Kidney glomerular epithelial cell (primary cell): ENCODE results near the gene LAMA3.

Source experiments
- DNase-seq: peaks from one replicate; lab custom pipeline; 2025; lab: John Stamatoyannopoulos, UW

Gene LAMA3

DNA sequence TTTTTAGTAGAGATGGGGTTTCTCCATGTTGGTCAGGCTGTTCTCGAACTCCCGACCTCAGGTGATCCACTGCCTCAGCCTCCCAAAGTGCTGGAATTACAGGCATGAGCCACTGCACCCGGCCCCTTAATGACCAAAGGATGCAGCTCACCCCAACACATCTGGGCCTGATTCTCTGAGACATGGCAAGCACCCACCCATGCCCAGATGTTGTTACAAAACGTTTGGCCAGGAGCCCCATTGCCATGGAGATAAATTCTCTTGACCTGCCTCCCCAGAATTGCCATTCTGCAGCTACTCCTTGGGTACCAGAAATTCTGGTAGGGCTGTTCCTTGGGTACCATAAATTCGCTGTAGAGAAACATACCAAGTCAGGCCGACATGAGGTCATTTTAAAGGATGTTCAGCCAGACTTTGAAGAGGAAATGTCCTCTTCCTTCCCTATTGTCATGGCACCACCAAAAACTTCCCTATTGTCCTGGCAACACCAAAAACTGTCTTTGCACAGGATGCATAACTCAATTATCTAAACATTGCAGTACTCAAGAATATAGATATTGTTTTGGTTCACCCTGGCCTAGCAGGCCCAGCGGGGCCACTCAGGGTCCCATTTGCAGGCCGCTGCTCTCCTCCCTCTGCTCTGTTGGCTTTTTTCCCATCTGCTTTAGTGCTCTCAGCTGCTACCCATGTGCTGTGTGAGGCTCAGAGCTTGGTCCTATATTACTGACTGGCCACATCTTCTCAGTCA is 164.4 kb downstream of the LAMA3 start:
- no peak for DNase-seq

DNA sequence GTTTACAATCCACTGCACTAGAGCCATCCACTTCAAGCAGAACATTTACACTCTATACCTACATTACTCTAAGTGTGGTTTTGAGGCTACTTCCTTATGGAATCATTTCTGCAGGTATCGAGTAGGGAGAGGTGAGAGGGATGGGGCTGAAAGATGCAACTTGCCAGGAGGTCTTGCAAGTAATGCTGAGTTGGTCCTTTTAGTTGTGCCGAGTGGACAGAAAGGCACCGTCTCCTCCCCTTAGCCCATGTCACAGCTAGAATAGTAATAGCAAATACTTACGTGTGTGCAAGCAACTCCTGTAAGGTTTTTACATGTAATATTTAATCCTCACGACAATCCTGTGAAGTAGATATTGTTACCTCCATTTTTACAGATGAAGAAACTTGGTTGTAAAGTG is 166.5 kb downstream of the LAMA3 start:
- DNase-seq, result no peak

- no peak for DNase-seq
Observed at GRCh38 chr18:23856466-23857163, 167.4 kb downstream of the LAMA3 start.

DNA sequence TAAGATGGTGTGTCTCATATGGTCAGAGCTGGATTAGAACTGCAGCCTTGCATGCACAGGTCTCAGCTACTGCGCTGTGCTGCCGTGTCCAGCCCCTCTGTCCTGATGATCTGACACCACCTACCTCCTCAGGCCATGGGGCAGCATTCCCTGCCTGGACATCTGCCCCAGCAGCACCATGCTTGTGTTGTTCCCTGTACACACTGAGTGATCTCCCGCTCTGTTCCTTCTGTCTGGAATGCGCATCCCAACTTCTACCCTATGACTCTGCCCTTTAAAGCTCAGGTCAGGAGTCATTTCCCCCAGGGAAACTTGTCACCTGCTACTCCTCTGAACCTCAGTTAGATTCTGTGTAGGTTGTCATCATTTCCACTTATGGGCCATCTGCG is 167.9 kb downstream of the LAMA3 start:
- DNase-seq, result no peak

DNA sequence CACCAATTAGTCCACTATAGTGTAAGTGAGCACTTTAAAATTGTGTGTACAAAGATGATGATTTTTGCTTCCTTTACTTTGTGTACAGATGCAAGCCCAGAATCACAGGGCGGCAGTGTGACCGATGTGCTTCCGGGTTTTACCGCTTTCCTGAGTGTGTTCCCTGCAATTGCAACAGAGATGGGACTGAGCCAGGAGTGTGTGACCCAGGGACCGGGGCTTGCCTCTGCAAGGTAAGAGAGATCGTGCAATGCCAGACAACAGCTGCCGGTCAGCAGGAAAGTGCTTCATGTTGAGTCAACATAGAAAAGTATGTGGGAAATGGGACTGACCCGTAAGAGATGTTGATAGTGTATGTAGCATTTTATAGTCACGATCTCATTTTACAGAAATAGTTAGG is 168.5 kb downstream of the LAMA3 start:
- no peak for DNase-seq

DNA sequence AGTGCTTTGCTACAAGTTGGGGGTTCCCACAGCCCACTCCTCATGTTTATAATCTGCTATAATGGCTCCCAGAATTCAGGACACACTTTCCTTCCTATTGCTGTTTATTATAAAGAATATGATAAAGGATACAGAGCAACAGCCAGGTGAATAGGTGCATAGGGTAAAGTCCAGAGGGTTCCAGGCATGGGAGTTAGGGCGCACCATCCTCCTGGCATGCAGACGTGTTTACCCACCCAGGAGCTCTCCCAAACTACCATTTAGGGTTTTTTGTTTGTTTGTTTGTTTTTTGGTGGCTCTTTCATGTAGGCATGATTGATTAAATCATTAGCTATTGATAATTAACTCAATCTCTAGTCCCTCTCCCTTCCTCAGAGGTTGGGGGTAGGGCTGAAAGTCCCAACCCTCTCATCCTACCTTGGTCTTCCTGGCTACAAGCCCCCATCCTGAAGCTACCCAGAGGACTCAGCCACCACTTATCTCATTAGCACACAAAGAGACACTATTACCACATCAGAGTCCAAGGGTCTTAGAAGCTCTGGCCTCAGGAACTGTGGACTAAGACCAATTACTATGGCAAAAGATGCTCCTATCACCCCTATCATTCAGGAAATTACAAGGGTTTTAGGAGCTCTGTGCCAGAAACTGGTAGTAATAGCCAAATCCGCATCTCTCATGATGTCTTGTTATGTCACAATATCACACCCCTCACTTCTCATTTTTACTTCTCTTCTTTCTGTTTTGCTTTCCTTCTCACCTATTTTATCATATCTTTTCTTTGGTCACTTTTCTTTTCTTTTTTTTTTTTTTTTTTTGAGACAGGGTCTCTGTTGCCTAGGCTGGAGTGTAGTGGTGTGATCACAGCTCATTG is 170.4 kb downstream of the LAMA3 start:
- no peak for DNase-seq

- no peak for DNase-seq
Observed at GRCh38 chr18:23861326-23861725, 172.1 kb downstream of the LAMA3 start.

DNA sequence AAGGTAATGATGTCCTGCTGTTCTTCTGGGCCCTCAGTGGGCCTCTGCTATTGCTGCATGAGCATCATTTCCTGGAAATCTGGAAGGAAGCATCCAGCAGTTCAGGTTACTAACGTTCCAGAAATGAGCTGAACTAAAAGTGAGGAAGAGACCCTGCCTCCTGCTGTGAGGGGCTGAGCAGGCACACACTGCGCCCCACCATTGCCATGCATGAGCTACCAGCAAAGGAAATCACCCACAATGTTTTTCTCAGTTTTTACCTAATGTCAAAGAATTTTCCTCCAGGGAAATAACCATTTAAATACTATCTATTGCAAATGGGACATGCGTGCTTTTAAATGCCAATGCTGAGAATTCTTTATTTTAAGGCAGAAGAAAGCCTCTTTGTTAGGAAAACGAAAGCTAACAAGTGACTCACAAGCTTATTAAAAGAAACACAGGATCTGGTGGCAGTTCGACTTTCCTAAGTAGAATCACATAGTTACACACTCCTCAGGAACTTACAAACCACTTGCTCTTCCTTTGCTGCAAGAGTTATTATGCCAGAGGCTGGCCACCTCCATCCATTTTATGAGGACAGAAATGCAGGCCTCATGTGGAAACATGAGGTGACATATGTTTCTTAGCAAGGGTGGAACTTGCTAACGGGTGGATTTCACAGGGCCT is 172.7 kb downstream of the LAMA3 start:
- peak; percentile 60 for DNase-seq

- DNase-seq, result no peak
Observed at GRCh38 chr18:23864624-23865023, 175.4 kb downstream of the LAMA3 start.

DNA sequence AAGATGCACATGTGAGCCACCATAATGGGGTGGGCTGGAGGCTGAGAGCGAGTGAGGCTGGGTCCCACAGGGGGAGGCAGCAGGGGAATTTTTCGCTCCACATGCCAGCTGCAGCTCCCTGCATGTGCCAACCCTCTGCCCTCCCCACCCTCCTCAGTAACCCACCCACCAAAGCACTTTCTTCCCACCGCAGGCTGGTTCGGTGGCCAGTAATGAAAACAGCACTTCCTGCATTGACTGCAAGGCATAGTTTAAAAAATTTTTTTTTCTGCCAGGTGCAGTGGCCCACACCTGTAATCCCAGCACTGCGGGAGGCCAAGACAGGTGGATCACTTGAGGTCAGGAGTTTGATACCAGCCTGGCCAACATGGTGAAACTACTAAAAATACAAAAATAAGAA is 177.8 kb downstream of the LAMA3 start:
- DNase-seq, result no peak

DNA sequence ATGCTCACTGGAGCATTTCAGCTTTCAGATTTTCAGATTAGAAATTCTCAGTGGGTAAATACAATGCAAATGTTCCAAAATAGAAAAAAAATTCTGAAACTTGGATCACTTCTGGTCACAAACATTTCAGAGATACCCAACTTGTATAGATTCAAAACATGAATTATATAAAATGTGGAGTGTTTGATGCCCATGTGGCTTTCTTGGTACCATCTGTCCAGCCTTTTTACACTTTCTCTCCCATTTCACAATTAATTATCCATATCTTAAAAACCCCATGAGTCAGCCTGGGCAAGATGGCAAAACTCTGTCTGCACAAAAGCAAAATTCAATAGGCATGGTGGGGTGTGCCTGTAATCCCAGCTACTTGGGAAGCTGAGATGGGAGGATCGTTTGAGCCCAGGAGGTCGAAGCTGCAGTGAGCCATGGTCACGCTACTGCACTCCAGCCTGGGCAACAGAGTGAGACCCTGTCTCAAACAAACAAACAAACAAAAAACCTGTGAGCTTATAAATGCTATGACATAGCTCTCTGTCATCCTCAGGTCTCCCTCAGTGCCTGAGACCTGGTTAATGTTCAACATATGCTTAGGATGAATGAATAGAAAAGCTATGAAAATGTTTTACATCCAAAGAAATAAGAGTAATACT is 179.0 kb downstream of the LAMA3 start:
- DNase-seq, result peak; percentile 37

DNA sequence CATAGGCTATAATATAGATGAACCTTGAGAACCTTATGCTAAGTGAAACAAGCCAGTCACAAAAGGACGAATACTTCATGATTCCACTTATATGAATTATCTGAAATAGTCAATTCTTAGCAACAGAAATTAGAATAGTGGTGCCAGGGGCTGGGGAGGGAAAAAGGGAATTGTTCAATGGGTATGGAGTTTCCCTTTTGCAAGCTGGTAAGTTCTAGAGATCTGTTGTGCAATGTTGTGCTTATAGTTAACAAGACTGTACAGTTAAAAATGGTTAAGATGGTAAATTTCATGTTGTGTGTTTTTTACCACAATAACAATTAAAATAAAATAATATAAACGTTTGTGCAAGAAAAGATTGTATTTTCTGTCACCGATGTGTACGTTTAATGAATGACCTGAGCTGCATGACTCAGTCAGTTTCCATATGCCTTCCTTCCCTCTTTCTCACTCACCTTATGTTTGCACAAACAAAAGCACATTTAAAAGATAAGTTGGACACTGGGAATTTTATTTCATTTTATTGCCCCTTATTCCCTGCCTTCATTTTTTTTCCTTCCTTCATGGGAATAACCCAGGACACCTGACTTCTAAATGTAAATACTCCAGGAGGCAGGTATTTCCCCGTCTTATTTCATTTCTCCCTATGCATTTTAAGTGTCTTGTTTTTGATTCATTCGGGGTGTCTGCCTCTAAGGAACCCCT is 181.6 kb downstream of the LAMA3 start:
- DNase-seq, result no peak

DNA sequence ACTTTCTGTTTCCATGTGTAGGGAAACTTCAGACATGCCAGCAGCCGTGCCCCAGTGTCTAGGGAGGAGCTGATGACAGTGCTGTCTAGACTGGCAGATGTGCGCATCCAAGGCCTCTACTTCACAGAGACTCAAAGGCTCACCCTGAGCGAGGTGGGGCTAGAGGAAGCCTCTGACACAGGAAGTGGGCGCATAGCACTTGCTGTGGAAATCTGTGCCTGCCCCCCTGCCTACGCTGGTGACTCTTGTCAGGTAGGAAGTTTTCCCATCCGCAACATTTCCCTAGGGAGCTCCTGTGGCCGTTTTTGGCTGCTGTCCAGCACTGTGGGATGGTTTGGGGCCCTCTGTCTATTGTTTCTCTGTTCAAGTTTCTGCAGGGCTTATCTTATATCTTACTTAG is 182.2 kb downstream of the LAMA3 start:
- DNase-seq, result peak; percentile 8

GRCh38 chr18:23872701-23873550 is 183.7 kb downstream of the LAMA3 start:
- DNase-seq, result no peak

- DNase-seq, result no peak
Observed at GRCh38 chr18:23875966-23876895, 187.0 kb downstream of the LAMA3 start.

DNA sequence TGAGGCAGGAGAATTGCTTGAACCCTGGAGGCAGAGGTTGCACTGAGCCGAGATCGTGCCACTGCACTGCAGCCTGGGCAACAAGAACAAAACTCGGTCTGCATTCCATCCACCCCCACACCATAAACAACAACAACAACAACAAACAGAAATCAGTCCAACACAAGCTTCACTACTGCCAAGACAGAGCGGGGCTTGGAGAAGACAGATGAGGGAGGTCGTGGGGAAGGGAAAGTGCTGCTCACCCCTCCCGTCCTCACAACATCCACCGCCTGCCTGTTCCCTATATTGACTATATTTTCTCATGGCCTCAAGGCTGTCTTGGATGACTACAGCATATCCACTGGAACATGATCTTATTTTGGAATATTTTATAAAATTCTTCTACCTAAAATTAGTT is 187.7 kb downstream of the LAMA3 start:
- no peak for DNase-seq

- DNase-seq, result no peak
Observed at GRCh38 chr18:23877371-23877770, 188.1 kb downstream of the LAMA3 start.

DNA sequence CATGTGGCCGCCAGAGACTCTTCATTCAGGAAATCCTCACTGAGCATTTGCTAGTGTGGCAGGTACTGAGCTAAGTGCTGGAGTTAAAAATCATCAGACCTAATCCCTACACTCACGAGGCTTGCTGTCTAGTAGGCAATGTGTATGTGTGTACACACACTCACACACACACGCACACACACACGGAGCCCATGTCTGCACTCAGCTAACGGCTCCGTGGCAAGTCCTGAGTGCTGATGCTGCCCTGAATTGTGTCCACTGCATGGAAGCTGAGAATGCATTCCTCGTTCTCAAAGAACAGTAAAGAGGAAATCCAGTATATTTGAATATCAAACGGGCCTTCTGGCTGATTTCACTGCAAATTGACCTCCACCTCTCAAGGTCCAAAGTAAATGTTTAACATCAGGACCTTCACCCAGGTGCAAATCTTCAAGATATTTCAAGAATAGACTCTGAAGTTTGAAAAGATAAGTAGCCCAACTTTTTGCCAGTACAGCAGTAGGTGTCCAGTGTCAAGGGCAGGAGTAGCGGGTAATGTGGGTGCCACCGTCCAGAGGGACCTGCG is 189.2 kb downstream of the LAMA3 start:
- DNase-seq, result no peak

GRCh38 chr18:23879126-23879525 is 189.9 kb downstream of the LAMA3 start:
- no peak for DNase-seq
